GM19328 (cell line): ENCODE data around the gene TSSK2.

Experiments
- ATAC-seq: cut with Tn5 transposase; IDR thresholded peaks from one replicate; pipeline ENCODE4 v1.9.1; 2021; ENCODE audit warnings: mild to moderate bottlenecking, moderate library complexity; ENCODE audit not compliant: unreplicated experiment

The TSSK2 gene

DNA sequence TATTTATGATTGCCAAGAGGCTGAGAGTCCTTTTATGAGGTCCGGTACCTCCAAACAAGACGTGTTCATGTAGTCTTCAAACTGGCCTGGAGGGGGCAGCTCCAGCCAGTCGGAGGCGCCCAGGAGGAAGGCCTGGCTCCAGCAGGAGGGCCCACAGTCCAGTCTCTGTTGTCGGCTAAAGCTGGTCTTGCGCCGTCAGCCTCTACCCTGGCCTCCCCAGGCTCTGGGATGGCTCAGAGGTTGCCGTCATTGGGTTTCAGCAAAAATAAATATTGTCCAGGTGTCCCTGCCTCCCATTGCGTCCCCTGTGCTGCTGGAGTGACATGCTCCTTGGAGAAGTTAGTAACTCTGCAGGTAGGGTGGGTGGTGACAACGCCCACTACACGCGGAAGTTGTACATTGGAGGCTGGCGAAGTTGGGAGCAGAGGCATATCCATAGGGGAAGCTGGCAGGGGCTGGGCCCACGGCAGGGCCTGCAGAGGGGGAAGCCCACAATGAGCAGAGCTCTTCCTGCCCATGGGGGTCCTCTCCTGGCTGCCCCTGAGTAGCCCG, 48.5 kb downstream of the TSSK2 start:
- ATAC-seq, result no peak

DNA sequence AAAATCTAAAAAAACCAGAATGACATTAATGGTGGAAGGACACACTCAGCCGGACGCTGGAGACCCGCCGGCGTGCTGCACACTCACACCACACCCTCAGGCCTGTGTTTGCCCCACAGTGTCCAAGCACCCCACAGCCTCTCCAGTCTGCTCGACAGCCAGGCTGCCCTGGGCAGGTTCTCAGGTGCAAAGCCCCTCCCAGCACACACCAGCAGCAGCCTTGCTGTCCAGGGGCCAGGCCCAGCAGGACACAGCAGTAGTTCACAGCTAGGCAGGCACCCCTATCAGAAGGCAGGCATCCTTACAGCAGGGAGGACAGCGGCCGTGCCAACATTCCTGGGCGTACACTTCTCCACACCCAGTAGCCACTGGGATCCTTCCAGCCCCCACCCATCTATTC, 49.1 kb downstream of the TSSK2 start:
- no peak for ATAC-seq

DNA sequence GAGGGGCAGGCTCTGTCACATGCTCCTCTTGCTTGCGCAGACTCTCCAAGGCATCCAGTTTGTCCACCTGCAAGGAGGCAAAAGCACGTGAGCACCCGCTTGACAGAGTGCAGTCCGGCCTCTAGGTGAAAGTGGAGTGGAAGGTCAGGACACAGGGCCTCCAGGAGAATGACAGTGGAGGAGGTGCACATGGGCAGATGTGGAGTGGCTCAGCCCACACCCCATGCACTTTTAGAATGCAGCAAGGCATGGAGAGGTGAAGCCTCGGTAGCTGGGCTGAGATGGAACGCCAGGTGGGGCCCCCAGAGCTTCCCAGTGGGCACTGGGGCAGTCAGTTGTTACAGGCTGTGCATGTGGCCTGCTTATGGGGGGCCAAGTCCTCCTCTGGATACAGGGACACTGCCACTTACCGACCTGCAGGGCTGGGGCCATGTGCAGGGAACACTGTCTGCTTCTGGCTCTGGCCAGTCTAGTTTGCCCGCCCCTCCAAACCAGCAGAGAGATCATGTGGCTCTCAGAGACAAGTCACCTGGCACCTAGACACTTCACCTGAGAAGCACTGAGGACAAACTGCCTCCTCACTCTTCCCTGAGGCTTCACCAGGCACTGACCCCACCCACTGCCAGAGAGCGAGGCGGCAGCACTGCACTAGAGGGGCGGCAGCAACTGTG, 49.8 kb downstream of the TSSK2 start:
- no peak for ATAC-seq

DNA sequence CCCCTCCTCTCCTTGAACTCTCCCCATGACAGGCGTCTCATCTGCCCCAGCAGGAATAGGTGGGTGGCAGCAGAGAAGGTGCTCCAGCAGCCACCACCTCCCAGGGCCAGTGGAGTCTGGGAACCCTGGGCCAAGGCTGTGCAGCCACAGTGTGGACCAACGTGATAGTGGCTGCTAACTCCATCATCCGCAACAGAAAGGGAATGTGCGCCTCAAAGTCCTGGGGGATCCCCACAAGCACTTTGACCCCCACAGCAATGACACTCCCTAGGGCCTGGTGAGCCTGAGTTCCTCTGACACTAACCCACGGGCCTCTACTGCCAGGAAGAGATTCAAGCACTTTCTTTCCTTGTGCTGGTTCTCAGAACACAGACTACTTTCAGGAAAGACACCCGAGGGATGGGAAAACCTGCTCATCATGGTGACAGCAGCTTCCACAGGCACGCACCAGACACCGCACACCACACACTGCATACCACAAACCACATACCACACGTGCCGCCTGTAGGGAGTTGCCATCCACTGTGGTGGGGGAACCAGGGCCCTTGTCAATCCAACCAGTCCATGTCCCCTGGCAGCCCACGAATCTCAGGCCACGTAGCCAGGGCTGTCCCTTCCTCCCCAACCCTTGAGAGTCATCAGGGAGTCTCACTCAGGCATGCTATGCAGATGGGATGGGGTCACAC, 50.8 kb downstream of the TSSK2 start:
- ATAC-seq, result no peak
